Glutamatergic neuron (in vitro differentiated cells): ENCODE measurements around the gene NEMP1. TPM values are rescaled to one million over a fixed set of nuclear protein-coding genes. Genes with fewer than 3 reads are reported as not detected.

ENCODE experiments used
- DNase-seq: peaks from one replicate; pipeline ENCODE4 v3.0.0; 2022
- H3K27ac Mint-ChIP-seq: one replicate; pipeline ENCODE4 v1.8.0; 2020; ENCODE audit warnings: mild to moderate bottlenecking, mixed read lengths, inconsistent platforms; ENCODE audit not compliant: unreplicated experiment
- H3K27me3 Mint-ChIP-seq: one replicate; pipeline ENCODE4 v1.8.0; 2020; ENCODE audit warnings: mild to moderate bottlenecking, moderate library complexity, mixed read lengths, inconsistent platforms; ENCODE audit not compliant: unreplicated experiment
- H3K36me3 Mint-ChIP-seq: one replicate; pipeline ENCODE4 v1.8.0; 2020; ENCODE audit warnings: mild to moderate bottlenecking, mixed read lengths, inconsistent platforms; ENCODE audit not compliant: unreplicated experiment
- H3K4me1 Mint-ChIP-seq: one replicate; pipeline ENCODE4 v1.8.0; 2020; ENCODE audit warnings: mild to moderate bottlenecking, low read depth, mixed read lengths, inconsistent platforms; ENCODE audit not compliant: unreplicated experiment
- H3K4me3 Mint-ChIP-seq: one replicate; pipeline ENCODE4 v1.8.0; 2020; ENCODE audit warnings: mild to moderate bottlenecking, mixed read lengths, inconsistent platforms; ENCODE audit not compliant: unreplicated experiment
- H3K9me3 Mint-ChIP-seq: one replicate; pipeline ENCODE4 v1.8.0; 2020; ENCODE audit warnings: mild to moderate bottlenecking, moderate library complexity, mixed read lengths, inconsistent platforms; ENCODE audit not compliant: unreplicated experiment
- total RNA-seq: library from RNA; stranded (reverse); fragmentation: NEBNext Ultra II Directional; extraction: Animal tissue kit (Norgen Biotek cat#: 25700); gene quantifications from one replicate; pipeline ENCODE4 v1.2.1, GENCODE V29; 2021; ENCODE audit not compliant: unreplicated experiment
- TF ChIP-seq, protein P1 (sequence below): fragments of 200-600 bp; sonication (generic); IDR thresholded peaks from one replicate; pipeline ENCODE4 v1.5.0; 2021; ENCODE audit not compliant: partially characterized antibody, unreplicated experiment

Gene NEMP1
- total RNA-seq, 1 donor from 2014 or later = 11.5 TPM

DNA sequence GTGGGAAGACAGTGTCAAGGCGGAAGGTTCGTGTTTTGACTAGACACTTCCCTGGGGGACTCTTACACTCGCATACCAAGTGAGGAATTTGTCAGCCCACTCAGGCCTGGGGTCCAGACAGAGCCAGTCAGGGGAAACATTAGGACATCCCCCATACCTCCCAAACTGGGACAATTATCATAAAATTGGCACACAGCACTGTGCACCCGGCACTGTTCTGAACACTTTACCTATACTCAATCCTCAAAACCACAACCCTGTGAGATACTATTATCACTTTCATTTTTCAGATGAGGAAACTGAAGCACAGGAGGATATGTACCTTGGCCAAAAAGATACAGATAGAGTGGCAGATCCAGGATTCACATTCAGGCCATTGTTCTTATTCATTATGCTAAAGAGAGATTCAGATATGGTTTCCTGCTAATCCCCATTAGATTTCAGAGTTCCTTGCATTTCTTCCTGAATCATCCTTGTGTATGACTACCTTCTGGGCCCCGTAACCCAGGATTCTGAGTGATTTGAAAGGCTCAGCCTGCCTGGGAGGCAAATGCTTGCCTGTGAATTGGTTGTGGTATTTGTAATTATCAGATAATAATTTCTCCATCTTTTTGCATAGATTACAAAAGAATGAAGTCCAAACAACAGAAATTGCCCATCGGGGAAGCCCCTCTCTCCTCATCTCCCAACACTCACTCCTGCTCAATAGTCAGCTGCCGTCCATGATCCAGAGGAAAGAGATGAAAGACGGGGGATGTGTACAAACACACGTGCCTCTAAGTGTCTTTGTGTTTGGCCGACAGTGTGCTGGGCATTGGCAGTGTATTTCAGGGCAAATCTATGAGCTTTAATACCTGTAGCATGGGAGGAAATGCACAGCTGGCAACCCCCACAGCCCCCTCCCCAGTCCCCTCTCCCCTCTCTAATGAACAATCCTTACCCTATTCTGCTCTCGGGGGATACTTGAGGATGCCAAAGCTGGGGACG, 66.9 kb downstream of the NEMP1 start:
- TF ChIP-seq, protein P1, sequence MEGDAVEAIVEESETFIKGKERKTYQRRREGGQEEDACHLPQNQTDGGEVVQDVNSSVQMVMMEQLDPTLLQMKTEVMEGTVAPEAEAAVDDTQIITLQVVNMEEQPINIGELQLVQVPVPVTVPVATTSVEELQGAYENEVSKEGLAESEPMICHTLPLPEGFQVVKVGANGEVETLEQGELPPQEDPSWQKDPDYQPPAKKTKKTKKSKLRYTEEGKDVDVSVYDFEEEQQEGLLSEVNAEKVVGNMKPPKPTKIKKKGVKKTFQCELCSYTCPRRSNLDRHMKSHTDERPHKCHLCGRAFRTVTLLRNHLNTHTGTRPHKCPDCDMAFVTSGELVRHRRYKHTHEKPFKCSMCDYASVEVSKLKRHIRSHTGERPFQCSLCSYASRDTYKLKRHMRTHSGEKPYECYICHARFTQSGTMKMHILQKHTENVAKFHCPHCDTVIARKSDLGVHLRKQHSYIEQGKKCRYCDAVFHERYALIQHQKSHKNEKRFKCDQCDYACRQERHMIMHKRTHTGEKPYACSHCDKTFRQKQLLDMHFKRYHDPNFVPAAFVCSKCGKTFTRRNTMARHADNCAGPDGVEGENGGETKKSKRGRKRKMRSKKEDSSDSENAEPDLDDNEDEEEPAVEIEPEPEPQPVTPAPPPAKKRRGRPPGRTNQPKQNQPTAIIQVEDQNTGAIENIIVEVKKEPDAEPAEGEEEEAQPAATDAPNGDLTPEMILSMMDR = no peak
- no peak for DNase-seq
- Mint-ChIP-seq H3K4me1 (no peaks in the 10 kb centered on the region), H3K36me3 (no peaks in the 10 kb centered on the region), H3K27ac (no peak overlapping the region), H3K27me3 (peaks cover 11% of the 10 kb centered on the region), H3K9me3 (peaks cover 4% of the 10 kb centered on the region), H3K4me3 (no peak overlapping the region)

- H3K4me1 Mint-ChIP-seq = peaks cover under 1% of the 10 kb centered on the region
- H3K9me3 Mint-ChIP-seq = peaks cover 5% of the 10 kb centered on the region
- no peak overlapping the region for H3K4me3 Mint-ChIP-seq
- peaks cover 12% of the 10 kb centered on the region for H3K27me3 Mint-ChIP-seq
- H3K36me3 Mint-ChIP-seq = no peaks in the 10 kb centered on the region
- DNase-seq = no peak
- no peak overlapping the region for H3K27ac Mint-ChIP-seq
- TF ChIP-seq, protein P1 = no peak
These were observed 67.9 kb downstream of the NEMP1 start for GRCh38 chr12:57010627-57011247.

DNA sequence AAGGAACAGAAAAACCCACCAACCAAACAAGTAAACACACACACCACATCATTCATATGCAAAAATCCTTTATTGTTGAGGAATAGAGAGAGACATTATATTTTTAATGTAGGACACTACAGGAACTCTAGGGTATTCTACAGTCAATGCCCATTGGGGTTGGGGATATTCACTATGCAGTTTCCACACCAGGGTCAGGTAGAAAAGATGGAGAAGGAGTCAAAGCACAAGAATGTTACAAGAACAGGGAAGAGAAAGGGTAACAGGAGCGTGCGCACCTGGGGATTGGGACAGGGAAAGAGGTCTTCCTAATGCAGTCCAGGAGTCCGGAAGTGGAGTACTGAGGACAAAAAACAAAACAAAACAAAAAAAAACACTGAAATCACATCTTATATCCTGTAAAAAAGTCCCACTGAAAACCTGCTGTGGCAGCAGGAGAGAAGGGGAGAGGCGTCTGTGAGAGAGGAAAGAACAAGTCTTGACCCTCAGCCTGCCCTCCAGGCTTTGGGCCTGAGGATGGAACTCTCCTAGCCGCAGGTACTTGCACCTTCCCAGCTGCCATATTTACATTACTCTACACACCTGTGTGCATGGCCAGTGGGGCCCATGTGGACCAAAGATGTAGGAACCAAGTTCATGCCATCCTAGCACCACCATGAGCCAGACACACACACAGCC, 68.5 kb downstream of the NEMP1 start:
- H3K27me3 Mint-ChIP-seq = peaks cover 12% of the 10 kb centered on the region
- H3K9me3 Mint-ChIP-seq = peaks cover 5% of the 10 kb centered on the region
- no peaks in the 10 kb centered on the region for H3K36me3 Mint-ChIP-seq
- no peak overlapping the region for H3K27ac Mint-ChIP-seq
- no peak for DNase-seq
- no peak overlapping the region for H3K4me3 Mint-ChIP-seq
- peaks cover 7% of the 10 kb centered on the region for H3K4me1 Mint-ChIP-seq
- TF ChIP-seq, protein P1 = no peak

- H3K4me3 Mint-ChIP-seq = no peak overlapping the region
- no peak overlapping the region for H3K27ac Mint-ChIP-seq
- peaks cover 11% of the 10 kb centered on the region for H3K27me3 Mint-ChIP-seq
- TF ChIP-seq, protein P1 = peak; percentile 42
- DNase-seq = no peak
- H3K36me3 Mint-ChIP-seq = no peaks in the 10 kb centered on the region
- peaks cover 8% of the 10 kb centered on the region for H3K4me1 Mint-ChIP-seq
- H3K9me3 Mint-ChIP-seq = peaks cover 5% of the 10 kb centered on the region
These were observed 70.4 kb downstream of the NEMP1 start for GRCh38 chr12:57008178-57008577.
